DLD1 (cell line): Measurements from ENCODE around the gene NEK11.
"Not testable (repeated sequence)": the region's sequence is repeated elsewhere in the genome, so short reads cannot be mapped to it uniquely, and the experiment has no call there.

ENCODE experiments used
- in situ Hi-C: cut with HindIII; loops from 2 replicates; pipeline ENCODE4 v1.10.0; 2017; ENCODE audit warnings: low sequenced_read_pairs

NEK11 gene

DNA sequence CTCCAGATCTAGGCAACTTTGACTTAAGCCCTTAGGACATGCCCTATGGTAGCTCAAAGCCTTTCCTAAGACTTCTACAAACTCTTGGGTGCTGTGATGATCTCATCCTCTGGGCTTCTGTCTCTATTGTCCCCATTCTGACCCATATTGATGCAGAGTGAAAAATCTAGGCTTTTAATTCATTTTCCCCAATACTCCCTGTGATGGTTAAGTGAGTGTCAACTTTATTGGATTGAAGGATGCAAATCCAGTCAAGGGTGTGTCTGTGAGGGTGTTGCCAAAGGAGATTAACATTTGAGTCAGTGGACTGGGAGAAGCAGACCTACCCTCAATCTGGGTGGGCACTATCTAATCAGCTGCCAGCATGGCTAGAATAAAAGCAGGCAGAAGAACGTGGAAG is 257.6 kb downstream of the NEK11 start:
- in situ Hi-C loops, result no loop called here

DNA sequence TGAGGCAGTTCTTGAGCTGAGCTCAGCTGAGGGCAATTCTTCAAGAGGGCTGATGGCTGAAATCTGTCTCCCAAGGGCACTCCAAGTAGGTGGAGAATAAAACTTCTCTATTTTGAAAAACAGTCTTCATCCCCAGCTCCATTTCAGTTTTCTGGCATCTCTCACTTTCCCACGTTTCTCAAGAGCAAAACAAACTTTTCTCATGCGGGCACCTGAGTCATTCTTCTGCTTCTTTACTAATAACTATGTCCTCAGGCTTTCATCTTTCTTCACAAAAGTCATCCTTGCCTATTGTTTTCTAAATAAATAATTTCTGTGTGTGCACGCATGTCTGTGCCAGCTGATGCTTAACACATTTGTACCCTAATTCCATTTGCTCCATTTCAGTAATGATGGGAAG is 258.8 kb downstream of the NEK11 start:
- in situ Hi-C loops, result no loop called here

DNA sequence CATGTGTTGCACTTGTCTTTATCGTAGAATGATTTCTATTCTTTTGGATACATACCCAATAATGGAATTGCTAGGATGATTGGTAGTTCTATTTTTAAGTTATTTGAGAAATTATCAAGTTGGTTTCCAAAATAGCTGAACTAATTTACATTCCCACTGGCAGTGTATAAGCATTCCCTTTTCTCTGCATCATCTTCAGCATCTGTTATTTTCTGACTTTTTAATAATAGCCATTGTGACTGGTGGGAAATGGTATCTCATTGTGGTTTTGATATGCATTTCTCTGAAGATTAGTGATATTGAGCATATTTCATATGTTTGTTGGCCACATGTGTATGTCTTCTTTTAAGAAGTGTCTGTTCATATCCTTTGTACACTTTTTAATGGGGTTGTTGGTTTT is 273.2 kb downstream of the NEK11 start:
- in situ Hi-C loops, result no loop called here

- in situ Hi-C loops, result no loop called here
These were observed 277.2 kb downstream of the NEK11 start for GRCh38 chr3:131303848-131304247.

GRCh38 chr3:131304890-131305289 is 278.2 kb downstream of the NEK11 start:
- in situ Hi-C loops, result no loop called here

DNA sequence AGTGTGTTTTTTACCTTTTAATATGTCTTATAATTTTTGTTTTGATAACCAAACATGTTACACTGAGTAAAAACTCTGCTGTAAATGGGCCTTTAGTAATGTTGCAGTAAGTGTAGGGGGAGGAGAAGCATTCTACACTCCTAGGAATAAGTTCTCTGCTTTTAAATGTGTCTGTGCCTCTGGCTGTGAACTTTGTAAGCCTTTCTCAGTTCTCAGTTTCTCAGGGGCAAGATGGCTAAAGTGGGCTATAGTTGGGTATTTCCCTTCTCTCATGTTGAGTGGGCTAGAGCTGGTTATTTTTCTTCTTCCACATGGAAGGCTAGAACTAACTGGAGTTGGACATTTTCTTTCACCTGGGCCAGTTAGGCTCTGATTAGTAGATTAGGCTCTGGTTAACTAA is 279.6 kb downstream of the NEK11 start:
- in situ Hi-C loops, result no loop called here

- in situ Hi-C loops, result no loop called here
These were observed 287.6 kb downstream of the NEK11 start for GRCh38 chr3:131314318-131314717.

DNA sequence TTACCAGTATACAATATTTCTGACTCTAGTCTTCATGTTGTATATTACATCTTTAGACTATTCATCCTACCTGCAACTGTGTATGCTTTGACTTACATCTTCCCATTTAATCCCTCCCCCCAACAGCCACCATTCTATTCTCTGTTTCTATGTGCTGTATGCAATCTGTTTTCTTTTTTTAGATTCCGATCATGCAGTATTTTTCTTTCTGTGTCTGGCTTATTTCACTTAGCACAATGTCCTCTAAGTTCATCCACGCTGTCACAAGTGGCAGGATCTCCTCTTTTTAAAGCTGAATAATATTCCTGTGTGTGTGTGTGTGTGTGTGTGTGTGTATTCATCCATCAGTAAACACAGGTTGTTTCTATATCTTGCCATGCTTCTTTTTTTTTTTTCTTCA is 288.5 kb downstream of the NEK11 start:
- in situ Hi-C loops, result no loop called here

- in situ Hi-C loops, result no loop called here
These were observed 291.0 kb downstream of the NEK11 start for GRCh38 chr3:131317667-131318066.

- in situ Hi-C loops, result no loop called here
These were observed 296.3 kb downstream of the NEK11 start for GRCh38 chr3:131323014-131323413.

GRCh38 chr3:131323792-131324191 is 297.1 kb downstream of the NEK11 start:
- in situ Hi-C loops, result no loop called here

DNA sequence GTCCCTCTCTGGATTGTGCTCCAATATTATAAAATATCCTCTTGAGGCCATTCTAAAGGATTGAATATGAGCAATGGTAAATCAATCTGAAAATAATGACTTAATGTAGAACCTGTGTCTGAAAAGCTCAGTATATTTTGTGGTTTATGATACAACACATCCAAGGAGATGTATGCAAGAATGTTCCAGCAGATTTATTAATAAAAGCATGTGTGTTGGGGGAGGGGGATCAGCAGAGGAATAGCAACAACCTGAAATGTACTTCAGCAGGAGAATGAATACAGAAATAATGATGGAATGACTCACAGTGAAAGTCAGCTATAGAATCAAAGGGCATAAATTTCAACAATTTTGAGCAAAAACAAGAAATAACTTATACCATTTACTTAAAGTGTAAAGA is 298.2 kb downstream of the NEK11 start:
- in situ Hi-C loops, result no loop called here

- in situ Hi-C loops, result no loop called here
These were observed 299.6 kb downstream of the NEK11 start for GRCh38 chr3:131326307-131326706.

DNA sequence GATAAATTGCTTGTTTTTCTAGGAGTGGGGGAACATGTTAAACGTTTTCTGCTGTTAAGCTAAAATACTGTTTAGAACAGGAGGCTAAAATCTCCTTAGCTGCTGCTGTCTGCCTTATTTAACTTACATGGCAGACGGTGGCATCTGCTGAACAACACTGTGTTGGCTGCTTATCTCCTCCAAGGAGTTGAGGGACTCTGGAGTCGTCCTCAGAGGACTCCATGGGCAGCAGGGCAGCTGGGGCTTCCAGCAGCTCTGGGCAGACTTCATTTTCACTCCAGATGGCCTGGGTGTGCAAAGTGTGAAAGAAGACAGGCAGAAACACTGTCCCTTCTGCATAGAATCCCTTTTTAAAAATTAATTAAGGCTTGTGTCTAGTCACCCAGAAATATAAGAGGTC is 302.0 kb downstream of the NEK11 start:
- in situ Hi-C loops, result no loop called here

GRCh38 chr3:131329774-131330173 is 303.1 kb downstream of the NEK11 start:
- in situ Hi-C loops, result no loop called here

- in situ Hi-C loops, result not testable (repeated sequence)
These were observed 304.9 kb downstream of the NEK11 start for GRCh38 chr3:131331456-131332085.

DNA sequence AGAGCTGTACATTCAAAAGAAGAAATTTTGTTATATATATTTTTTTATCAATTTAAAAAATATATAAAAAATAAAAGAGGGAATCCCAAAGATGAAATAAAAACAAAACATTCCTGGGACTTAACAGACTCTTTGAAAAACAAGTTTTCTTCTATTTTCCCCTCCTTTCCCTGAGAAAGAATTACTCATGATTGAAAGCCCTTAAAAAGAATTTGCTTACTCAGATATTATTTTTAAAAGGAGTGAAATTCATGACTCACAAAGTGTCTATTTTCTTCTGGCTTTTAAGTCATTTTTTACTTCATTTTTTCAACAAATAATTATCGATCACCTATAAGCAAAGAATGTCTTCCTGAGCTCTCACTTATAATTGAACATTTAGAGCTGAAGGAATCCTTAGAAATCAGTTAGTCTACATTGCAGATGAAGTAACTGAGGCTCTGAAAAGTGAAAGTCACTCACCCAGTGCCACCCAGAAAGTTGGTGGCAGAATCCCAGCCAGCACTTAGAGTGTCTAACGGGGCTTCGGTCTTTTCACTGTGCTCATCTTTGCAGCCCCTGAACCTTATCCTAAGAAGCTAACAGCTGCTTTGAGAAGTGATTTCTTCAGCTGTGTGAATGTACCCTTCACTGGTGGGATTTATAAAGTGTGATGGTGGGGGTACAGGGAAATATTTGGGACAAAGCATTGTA is 312.4 kb downstream of the NEK11 start:
- in situ Hi-C loops, result no loop called here

GRCh38 chr3:131341761-131342160 is 315.1 kb downstream of the NEK11 start:
- in situ Hi-C loops, result no loop called here

DNA sequence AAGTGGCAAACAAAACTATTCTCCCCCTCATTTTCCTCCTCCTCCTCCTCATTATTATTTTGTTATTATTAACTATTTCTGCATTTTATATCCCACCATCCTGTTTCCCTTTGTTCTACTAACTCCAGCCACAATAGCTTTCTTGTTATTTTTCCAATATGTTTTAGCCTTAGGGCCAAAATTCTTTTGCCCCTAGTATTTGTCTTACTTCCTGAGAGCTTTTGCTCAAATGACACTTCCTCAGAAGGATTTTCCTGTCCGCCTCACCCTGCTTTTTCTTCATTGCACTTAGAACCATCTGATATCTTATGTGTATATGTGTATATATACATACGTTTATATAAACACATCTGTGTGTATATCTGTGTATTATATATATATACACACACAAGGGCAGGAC is 322.2 kb downstream of the NEK11 start:
- in situ Hi-C loops, result no loop called here

DNA sequence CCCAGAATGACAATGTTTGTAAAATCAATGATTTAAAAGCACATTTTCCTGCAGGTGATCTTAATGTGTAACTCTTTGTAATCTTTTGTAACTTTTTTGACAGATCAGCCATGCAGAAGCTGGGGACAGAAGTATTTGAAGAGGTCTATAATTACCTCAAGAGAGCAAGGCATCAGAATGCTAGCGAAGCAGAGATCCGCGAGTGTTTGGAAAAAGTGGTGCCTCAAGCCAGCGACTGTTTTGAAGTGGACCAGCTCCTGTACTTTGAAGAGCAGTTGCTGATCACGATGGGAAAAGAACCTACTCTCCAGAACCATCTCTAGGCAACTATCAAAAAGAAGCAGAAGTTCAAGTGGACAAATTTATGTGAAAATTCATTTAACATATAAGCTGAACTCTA is 322.8 kb downstream of the NEK11 start:
- in situ Hi-C loops, result no loop called here

DNA sequence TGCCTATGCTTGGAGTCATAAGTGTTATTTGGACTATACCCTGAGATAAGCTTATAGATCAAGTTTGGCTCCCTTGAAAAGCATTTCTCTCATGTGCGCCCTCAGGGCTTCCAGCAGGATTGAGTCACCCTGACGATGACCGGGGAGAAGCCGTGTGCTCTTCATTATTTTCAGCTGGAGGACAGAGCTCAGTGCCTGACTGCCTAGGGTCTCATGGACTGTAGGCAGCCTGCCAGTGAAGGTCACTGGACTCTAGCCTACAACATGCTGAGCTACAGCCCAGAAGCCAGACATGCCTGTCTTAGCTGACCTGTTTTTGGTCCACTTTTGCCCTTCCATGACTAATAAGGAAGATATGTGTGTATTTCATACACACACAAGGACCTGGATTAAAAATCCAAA is 323.3 kb downstream of the NEK11 start:
- in situ Hi-C loops, result no loop called here

GRCh38 chr3:131350506-131350905 is 323.8 kb downstream of the NEK11 start:
- in situ Hi-C loops, result no loop called here
